IMR-90 (cell line): Measurements from ENCODE around the gene FMN1. TPM values are rescaled to one million over a fixed set of nuclear protein-coding genes. Genes with fewer than 3 reads are reported as not detected.

Experiments used
- ATAC-seq: fragments of 200-7000 bp; cut with Tn5 transposase; 2 replicates; pipeline ENCODE4 v1.9.1; 2020; ENCODE audit warnings: low read depth, mild to moderate bottlenecking, moderate library complexity
- BruUV-seq: library from RNA; stranded (reverse); fragments of 400-500 nt; replicated peaks from 2 replicates; lab custom pipeline; 2021; lab: Mats Ljungman, UMichigan
- CTCF ChIA-PET: fragments of 300-600 bp; formaldehyde crosslinking; extraction: SDS; loops from one replicate; lab custom pipeline; 2021; ENCODE audit warnings: antibody characterized with exemption; lab: Yijun Ruan, JAX
- POLR2A ChIA-PET: fragments of 300-600 bp; sonication (Branson Sonifier 250); formaldehyde crosslinking; loops from one replicate; lab custom pipeline; 2022; ENCODE audit warnings: antibody characterized with exemption; ENCODE audit not compliant: unreplicated experiment; lab: Charles Lee
- DNase-seq: peaks from one replicate; pipeline ENCODE4 v3.0.0; 2013
- H2AFZ ChIP-seq: replicated peaks from 2 replicates; pipeline ENCODE3; 2013; ENCODE audit warnings: low read length, mild to moderate bottlenecking; ENCODE audit not compliant: poor library complexity
- H2AK5ac ChIP-seq: 2 replicates; pipeline ENCODE4 v1.6.1; 2013; ENCODE audit warnings: low read depth, low read length, inconsistent platforms
- H2AK9ac ChIP-seq: replicated peaks from 2 replicates; pipeline ENCODE3; 2013; ENCODE audit warnings: mild to moderate bottlenecking, low read depth, low read length, moderate library complexity; ENCODE audit not compliant: poor library complexity
- H2BK120ac ChIP-seq: 2 replicates; pipeline ENCODE4 v1.6.1; 2013; ENCODE audit warnings: low read depth, low read length, inconsistent platforms
- H2BK15ac ChIP-seq: 3 replicates; pipeline ENCODE4 v1.6.1; 2013; ENCODE audit warnings: low read depth, low read length, inconsistent platforms
- H2BK20ac ChIP-seq: 2 replicates; pipeline ENCODE4 v1.6.1; 2013; ENCODE audit warnings: low read depth, mild to moderate bottlenecking, inconsistent platforms, low read length, moderate library complexity
- H2BK5ac ChIP-seq: 2 replicates; pipeline ENCODE4 v1.6.1; 2013; ENCODE audit warnings: mild to moderate bottlenecking, low read depth, low read length, inconsistent platforms; ENCODE audit not compliant: poor library complexity, severe bottlenecking
- H3K14ac ChIP-seq: replicated peaks from 2 replicates; pipeline ENCODE4 v1.6.1; 2013; ENCODE audit warnings: low read depth, low read length, inconsistent platforms
- H3K18ac ChIP-seq: 2 replicates; pipeline ENCODE4 v1.6.1; 2013; ENCODE audit warnings: low read depth, low read length, control low read depth
- H3K23ac ChIP-seq: 2 replicates; pipeline ENCODE4 v1.6.1; 2013; ENCODE audit warnings: low read depth, low read length, inconsistent platforms
- H3K27ac ChIP-seq: 2 replicates; pipeline ENCODE4 v1.5.1; 2013; ENCODE audit warnings: mild to moderate bottlenecking, control low read depth, low read length; ENCODE audit not compliant: insufficient read depth
- H3K27me3 ChIP-seq: 2 replicates; pipeline ENCODE4 v1.6.1; 2013; ENCODE audit warnings: low read length; ENCODE audit not compliant: control insufficient read depth, insufficient read depth
- H3K36me3 ChIP-seq: 2 replicates; pipeline ENCODE4 v1.6.1; 2013; ENCODE audit warnings: low read length, mixed read lengths; ENCODE audit not compliant: control insufficient read depth, insufficient read depth
- H3K4ac ChIP-seq: 2 replicates; pipeline ENCODE4 v1.6.1; 2013; ENCODE audit warnings: low read depth, low read length, inconsistent platforms
- H3K4me1 ChIP-seq: 2 replicates; pipeline ENCODE4 v1.6.1; 2013; ENCODE audit warnings: low read length, mixed read lengths; ENCODE audit not compliant: control insufficient read depth, insufficient read depth
- H3K4me2 ChIP-seq: 2 replicates; pipeline ENCODE4 v1.6.1; 2013; ENCODE audit warnings: low read depth, mild to moderate bottlenecking, control low read depth, low read length, moderate library complexity
- H3K4me3 ChIP-seq: 2 replicates; pipeline ENCODE4 v1.5.1; 2013; ENCODE audit warnings: low read depth, mild to moderate bottlenecking, control low read depth, low read length, moderate library complexity; ENCODE audit not compliant: insufficient read depth
- H3K56ac ChIP-seq: 2 replicates; pipeline ENCODE4 v1.6.1; 2013; ENCODE audit warnings: low read length, inconsistent platforms; ENCODE audit not compliant: insufficient read depth; ENCODE audit errors: extremely low read depth
- H3K79me1 ChIP-seq, 2 experiments: 2 replicates each; pipeline ENCODE4 v1.6.1; 2013; ENCODE audit warnings: low read length in 2 of 2, inconsistent platforms in 1 of 2, low read depth in 1 of 2
- H3K9ac ChIP-seq: 2 replicates; pipeline ENCODE4 v1.6.1; 2013; ENCODE audit warnings: low read depth, low read length, control low read depth
- H3K9me1 ChIP-seq: 2 replicates; pipeline ENCODE4 v1.6.1; 2013; ENCODE audit warnings: low read length, inconsistent platforms; ENCODE audit not compliant: insufficient read depth
- H3K9me3 ChIP-seq: 2 replicates; pipeline ENCODE4 v1.6.1; 2013; ENCODE audit warnings: low read length; ENCODE audit not compliant: control insufficient read depth, insufficient read depth
- H4K20me1 ChIP-seq: 2 replicates; pipeline ENCODE4 v1.6.1; 2013; ENCODE audit warnings: low read length, inconsistent platforms; ENCODE audit not compliant: insufficient read depth
- H4K5ac ChIP-seq: 2 replicates; pipeline ENCODE4 v1.6.1; 2013; ENCODE audit warnings: mild to moderate bottlenecking, low read depth, low read length, control low read depth
- H4K8ac ChIP-seq, 2 experiments: 2 replicates each; pipeline ENCODE4 v1.6.1; 2013; ENCODE audit warnings: low read depth in 2 of 2, low read length in 2 of 2, control low read depth in 1 of 2, inconsistent platforms in 1 of 2
- H4K91ac ChIP-seq: 2 replicates; pipeline ENCODE4 v1.6.1; 2013; ENCODE audit warnings: low read depth, low read length, inconsistent platforms; ENCODE audit not compliant: insufficient read depth
- BHLHE40 ChIP-seq: fragments of 150-350 bp; IDR thresholded peaks from 2 replicates; pipeline ENCODE4 v1.6.1; 2016; ENCODE audit warnings: mild to moderate bottlenecking, low read depth, low read length
- CEBPB ChIP-seq: IDR thresholded peaks from 2 replicates; pipeline ENCODE4 v1.6.1; 2012; ENCODE audit warnings: low read depth, low read length, improper control_type of control experiment
- WGBS, 2 experiments: methylation state at CpG; one replicate each; pipeline versions ENCODE4 v1.1.5 to v1.1.7; 2013; ENCODE audit warnings: missing lambda C conversion rate in 2 of 2; ENCODE audit not compliant: insufficient read length in 1 of 2; ENCODE audit errors: extremely low coverage in 2 of 2; 5-methylcytosine and 5-hydroxymethylcytosine counted together
- dilution Hi-C: fragments of 300-500 bp; cut with HindIII; formaldehyde crosslinking; loops from one replicate; pipeline ENCODE4 v1.14.3; 2018; ENCODE audit warnings: low sequenced_read_pairs; ENCODE audit not compliant: unreplicated experiment
- in situ Hi-C: fragments of 300-500 bp; cut with MboI; formaldehyde crosslinking; loops from 3 replicates; pipeline ENCODE4 v1.14.3; 2019; ENCODE audit warnings: low sequenced_read_pairs, inconsistent platforms, mixed read lengths
- intact Hi-C: fragments of 100-400 bp; cut with micrococcal nuclease; formaldehyde crosslinking; loops from 2 replicates; pipeline ENCODE4 v1.10.0; 2022
- polyA plus RNA-seq, 3 experiments: library from polyadenylated mRNA; depleted of rRNA; stranded (reverse); fragments of >200 nt; gene quantifications; 2 replicates each; pipeline ENCODE4 v1.2.3, GENCODE V29; 2012; ENCODE audit warnings: low replicate concordance in 1 of 3
- total RNA-seq: library from RNA; depleted of rRNA; stranded (reverse); fragments of >200 nt; gene quantifications from 2 replicates; pipeline ENCODE4 v1.2.3, GENCODE V29; 2012

Gene FMN1
- total and polyA plus RNA-seq, 2 of the 4 experiments (the other 2 are of a cell fraction): 7.3 to 17.6 TPM

DNA sequence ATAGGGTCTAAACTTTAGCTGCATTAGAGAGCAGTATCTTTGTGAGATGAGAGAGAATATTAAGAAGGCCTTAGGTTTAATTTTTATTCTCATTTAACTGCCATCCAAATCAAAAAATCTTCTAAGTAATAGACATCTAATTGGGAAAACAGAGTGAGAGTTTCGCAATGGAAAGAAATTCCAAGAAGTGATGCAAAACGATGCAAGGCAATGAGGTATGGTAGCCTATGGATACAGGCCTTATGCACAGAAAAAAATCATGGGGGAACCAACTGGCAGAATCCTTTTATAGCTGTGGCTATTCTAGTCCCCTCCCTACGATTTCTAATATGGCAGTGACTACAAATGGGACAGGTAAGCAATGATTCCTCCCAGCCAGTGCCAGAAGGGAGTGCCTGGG is 250.8 kb downstream of the FMN1 start:
- no peak overlapping the region for H3K9ac ChIP-seq
- no peak overlapping the region for H3K56ac ChIP-seq
- no peak overlapping the region for H2AK9ac ChIP-seq
- H3K27ac ChIP-seq: peak overlapping the region; percentile 68; the same call in 1 of the 2 replicates
- TF ChIP-seq BHLHE40 (no peak), CEBPB (peak; percentile 91)
- dilution Hi-C loops: no loop called here
- ATAC-seq (no peak), DNase-seq (peak; percentile 37)
- WGBS, 2 experiments: 80% methylated on average over 1 of the region's 3 CpGs; no CpG with 5 or more reads in 1 of the 2 experiments
- H3K36me3 ChIP-seq: peaks cover 7% of the 10 kb centered on the region
- H4K8ac ChIP-seq: peak overlapping the region; percentile 30 to 59; a peak in 3 of 4 replicates
- intact Hi-C loops: no loop called here
- H3K14ac ChIP-seq: peak overlapping the region; percentile 60
- peaks cover 9% of the 10 kb centered on the region for H3K9me1 ChIP-seq
- no peak overlapping the region for H3K4me3 ChIP-seq
- in situ Hi-C loops: no loop called here
- no peak overlapping the region for H2BK15ac ChIP-seq
- no TSS peak for BruUV-seq
- H3K18ac ChIP-seq: peak overlapping the region; percentile 96
- H2AFZ ChIP-seq: no peak overlapping the region
- POLR2A ChIA-PET: interaction anchor here (0.5 kb wide), 1 partner anchor 14 kb away, joined by 4 read pairs; no protein-coding TSS in a partner anchor
- peak overlapping the region; percentile 70 for H2BK120ac ChIP-seq
- no peak overlapping the region for H3K23ac ChIP-seq
- CTCF ChIA-PET: no interaction called here
- H4K5ac ChIP-seq: peak overlapping the region; percentile 96
- H3K9me3 ChIP-seq: no peaks in the 10 kb centered on the region; the same call in 1 of the 2 replicates
- peak overlapping the region; percentile 77 for H4K91ac ChIP-seq
- peaks cover 34 to 67% of the 10 kb centered on the region in 2 experiments for H3K79me1 ChIP-seq
- peak overlapping the region; percentile 59 for H3K4ac ChIP-seq
- H3K4me1 ChIP-seq: peaks cover 14% of the 10 kb centered on the region
- H2BK5ac ChIP-seq: peak overlapping the region; percentile 80
- peak overlapping the region; percentile 41; the same call in 1 of the 2 replicates for H2BK20ac ChIP-seq
- no peak overlapping the region for H3K4me2 ChIP-seq
- H2AK5ac ChIP-seq: peak overlapping the region; percentile 38; the same call in 1 of the 2 replicates
- no peaks in the 10 kb centered on the region for H4K20me1 ChIP-seq
- no peaks in the 10 kb centered on the region for H3K27me3 ChIP-seq
